DND-41 (cell line): Measurements from ENCODE around the gene NOX5.

Source experiments
- CTCF ChIP-seq: IDR thresholded peaks from 2 replicates; pipeline ENCODE4 v1.5.1; 2012; ENCODE audit warnings: borderline replicate concordance, low read length, moderate library complexity, mild to moderate bottlenecking; ENCODE audit not compliant: poor library complexity, severe bottlenecking; ENCODE audit errors: extremely low read depth
- EZH2 ChIP-seq: IDR thresholded peaks from 3 replicates; pipeline ENCODE4 v1.6.1; 2012; ENCODE audit warnings: borderline replicate concordance, low read depth, mild to moderate bottlenecking, moderate library complexity, low read length, inconsistent platforms; ENCODE audit not compliant: severe bottlenecking

GRCh38 chr15:69049976-69050375, 35.5 kb downstream of the NOX5 start:
- TF ChIP-seq CTCF, result no peak
- no peak for TF ChIP-seq EZH2
